Measurements from ENCODE around the gene FXYD5. TPM values are rescaled to one million over a fixed set of nuclear protein-coding genes. Genes with fewer than 3 reads are reported as not detected.
A peak's percentile ranks its signal among the peaks of the same experiment; 100 is the strongest.

Gene FXYD5
- total and polyA plus RNA-seq, 10 of the 15 experiments (the other 5 are each of a cell fraction or from before 2014, with no cell fraction given): 30.0 to 159 (median 93.9) TPM

GRCh38 chr19:35135389-35135909 lies 19.1 kb upstream of the FXYD5 start (continued):
- no peak for TF ChIP-seq ATF3 (IDR thresholded peaks at IDR 0.05; ENCODE audit: borderline replicate concordance, extremely low read depth, low read depth, low read length)
- TF ChIP-seq, protein P1, sequence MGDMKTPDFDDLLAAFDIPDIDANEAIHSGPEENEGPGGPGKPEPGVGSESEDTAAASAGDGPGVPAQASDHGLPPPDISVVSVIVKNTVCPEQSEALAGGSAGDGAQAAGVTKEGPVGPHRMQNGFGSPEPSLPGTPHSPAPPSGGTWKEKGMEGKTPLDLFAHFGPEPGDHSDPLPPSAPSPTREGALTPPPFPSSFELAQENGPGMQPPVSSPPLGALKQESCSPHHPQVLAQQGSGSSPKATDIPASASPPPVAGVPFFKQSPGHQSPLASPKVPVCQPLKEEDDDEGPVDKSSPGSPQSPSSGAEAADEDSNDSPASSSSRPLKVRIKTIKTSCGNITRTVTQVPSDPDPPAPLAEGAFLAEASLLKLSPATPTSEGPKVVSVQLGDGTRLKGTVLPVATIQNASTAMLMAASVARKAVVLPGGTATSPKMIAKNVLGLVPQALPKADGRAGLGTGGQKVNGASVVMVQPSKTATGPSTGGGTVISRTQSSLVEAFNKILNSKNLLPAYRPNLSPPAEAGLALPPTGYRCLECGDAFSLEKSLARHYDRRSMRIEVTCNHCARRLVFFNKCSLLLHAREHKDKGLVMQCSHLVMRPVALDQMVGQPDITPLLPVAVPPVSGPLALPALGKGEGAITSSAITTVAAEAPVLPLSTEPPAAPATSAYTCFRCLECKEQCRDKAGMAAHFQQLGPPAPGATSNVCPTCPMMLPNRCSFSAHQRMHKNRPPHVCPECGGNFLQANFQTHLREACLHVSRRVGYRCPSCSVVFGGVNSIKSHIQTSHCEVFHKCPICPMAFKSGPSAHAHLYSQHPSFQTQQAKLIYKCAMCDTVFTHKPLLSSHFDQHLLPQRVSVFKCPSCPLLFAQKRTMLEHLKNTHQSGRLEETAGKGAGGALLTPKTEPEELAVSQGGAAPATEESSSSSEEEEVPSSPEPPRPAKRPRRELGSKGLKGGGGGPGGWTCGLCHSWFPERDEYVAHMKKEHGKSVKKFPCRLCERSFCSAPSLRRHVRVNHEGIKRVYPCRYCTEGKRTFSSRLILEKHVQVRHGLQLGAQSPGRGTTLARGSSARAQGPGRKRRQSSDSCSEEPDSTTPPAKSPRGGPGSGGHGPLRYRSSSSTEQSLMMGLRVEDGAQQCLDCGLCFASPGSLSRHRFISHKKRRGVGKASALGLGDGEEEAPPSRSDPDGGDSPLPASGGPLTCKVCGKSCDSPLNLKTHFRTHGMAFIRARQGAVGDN (IDR thresholded peaks at IDR 0.05): no peak
- TF ChIP-seq, protein P2, sequence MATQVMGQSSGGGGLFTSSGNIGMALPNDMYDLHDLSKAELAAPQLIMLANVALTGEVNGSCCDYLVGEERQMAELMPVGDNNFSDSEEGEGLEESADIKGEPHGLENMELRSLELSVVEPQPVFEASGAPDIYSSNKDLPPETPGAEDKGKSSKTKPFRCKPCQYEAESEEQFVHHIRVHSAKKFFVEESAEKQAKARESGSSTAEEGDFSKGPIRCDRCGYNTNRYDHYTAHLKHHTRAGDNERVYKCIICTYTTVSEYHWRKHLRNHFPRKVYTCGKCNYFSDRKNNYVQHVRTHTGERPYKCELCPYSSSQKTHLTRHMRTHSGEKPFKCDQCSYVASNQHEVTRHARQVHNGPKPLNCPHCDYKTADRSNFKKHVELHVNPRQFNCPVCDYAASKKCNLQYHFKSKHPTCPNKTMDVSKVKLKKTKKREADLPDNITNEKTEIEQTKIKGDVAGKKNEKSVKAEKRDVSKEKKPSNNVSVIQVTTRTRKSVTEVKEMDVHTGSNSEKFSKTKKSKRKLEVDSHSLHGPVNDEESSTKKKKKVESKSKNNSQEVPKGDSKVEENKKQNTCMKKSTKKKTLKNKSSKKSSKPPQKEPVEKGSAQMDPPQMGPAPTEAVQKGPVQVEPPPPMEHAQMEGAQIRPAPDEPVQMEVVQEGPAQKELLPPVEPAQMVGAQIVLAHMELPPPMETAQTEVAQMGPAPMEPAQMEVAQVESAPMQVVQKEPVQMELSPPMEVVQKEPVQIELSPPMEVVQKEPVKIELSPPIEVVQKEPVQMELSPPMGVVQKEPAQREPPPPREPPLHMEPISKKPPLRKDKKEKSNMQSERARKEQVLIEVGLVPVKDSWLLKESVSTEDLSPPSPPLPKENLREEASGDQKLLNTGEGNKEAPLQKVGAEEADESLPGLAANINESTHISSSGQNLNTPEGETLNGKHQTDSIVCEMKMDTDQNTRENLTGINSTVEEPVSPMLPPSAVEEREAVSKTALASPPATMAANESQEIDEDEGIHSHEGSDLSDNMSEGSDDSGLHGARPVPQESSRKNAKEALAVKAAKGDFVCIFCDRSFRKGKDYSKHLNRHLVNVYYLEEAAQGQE (IDR thresholded peaks at IDR 0.05; ENCODE audit: low read depth, low read length): no peak
- peak; percentile 39; the same call in 1 of the 2 replicates for TF ChIP-seq PKNOX1 (IDR thresholded peaks at IDR 0.05)
- no peak for TF ChIP-seq BCL11A (IDR thresholded peaks at IDR 0.05; ENCODE audit: low read depth, low read length)
- TF ChIP-seq EZH2 (IDR thresholded peaks at IDR 0.05; ENCODE audit: borderline replicate concordance, control insufficient read depth, low read depth, low read length): no peak
- 0 out of 2 replicates have a peak, but pooled peaks have one; percentile 13 for TF ChIP-seq PAX5 (IDR thresholded peaks at IDR 0.05; ENCODE audit: borderline replicate concordance, low read depth, low read length)
- peak; percentile 87 for TF ChIP-seq SMC3 (IDR thresholded peaks at IDR 0.05; ENCODE audit: borderline replicate concordance, low read length)
- TF ChIP-seq YBX1 (IDR thresholded peaks at IDR 0.05): no peak
- TF ChIP-seq NFYA (IDR thresholded peaks at IDR 0.05; ENCODE audit: borderline replicate concordance, low read depth, low read length): no peak
- TF ChIP-seq ZNF207 (IDR thresholded peaks at IDR 0.05; ENCODE audit: borderline replicate concordance): 0 out of 2 replicates have a peak, but pooled peaks have one; percentile 46
- no peak for TF ChIP-seq TAF1 (IDR thresholded peaks at IDR 0.05; ENCODE audit: borderline replicate concordance, low read depth, low read length)
- TF ChIP-seq ELK1 (IDR thresholded peaks at IDR 0.05; ENCODE audit: low read depth, low read length): no peak
- 0 out of 2 replicates have a peak, but pooled peaks have one; percentile 12 for TF ChIP-seq CHD2 (IDR thresholded peaks at IDR 0.05; ENCODE audit: borderline replicate concordance, low read depth, low read length)
- TF ChIP-seq ZNF24 (IDR thresholded peaks at IDR 0.05): no peak
- TF ChIP-seq, protein P3, sequence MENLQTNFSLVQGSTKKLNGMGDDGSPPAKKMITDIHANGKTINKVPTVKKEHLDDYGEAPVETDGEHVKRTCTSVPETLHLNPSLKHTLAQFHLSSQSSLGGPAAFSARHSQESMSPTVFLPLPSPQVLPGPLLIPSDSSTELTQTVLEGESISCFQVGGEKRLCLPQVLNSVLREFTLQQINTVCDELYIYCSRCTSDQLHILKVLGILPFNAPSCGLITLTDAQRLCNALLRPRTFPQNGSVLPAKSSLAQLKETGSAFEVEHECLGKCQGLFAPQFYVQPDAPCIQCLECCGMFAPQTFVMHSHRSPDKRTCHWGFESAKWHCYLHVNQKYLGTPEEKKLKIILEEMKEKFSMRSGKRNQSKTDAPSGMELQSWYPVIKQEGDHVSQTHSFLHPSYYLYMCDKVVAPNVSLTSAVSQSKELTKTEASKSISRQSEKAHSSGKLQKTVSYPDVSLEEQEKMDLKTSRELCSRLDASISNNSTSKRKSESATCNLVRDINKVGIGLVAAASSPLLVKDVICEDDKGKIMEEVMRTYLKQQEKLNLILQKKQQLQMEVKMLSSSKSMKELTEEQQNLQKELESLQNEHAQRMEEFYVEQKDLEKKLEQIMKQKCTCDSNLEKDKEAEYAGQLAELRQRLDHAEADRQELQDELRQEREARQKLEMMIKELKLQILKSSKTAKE (IDR thresholded peaks at IDR 0.05; ENCODE audit: low read depth, poor library complexity, severe bottlenecking): no peak
- no peak for TF ChIP-seq IKZF2 (IDR thresholded peaks at IDR 0.05)

Measured in GM12878 (cell line).